H1 (cell line): ENCODE results near the gene LEKR1. TPM values are rescaled to one million over a fixed set of nuclear protein-coding genes. Genes with fewer than 3 reads are reported as not detected.

Source experiments
- CTCF ChIA-PET: fragments of 300-600 bp; sonication (Branson Sonifier 250); formaldehyde crosslinking; loops from one replicate; lab custom pipeline; 2021; ENCODE audit not compliant: partially characterized antibody; lab: Charles Lee
- POLR2A ChIA-PET: fragments of 300-600 bp; sonication (Branson Sonifier 250); formaldehyde crosslinking; loops from one replicate; lab custom pipeline; 2021; ENCODE audit warnings: inconsistent platforms; ENCODE audit not compliant: partially characterized antibody; lab: Charles Lee
- DNase-seq, 2 experiments: peaks; one replicate each; pipeline versions ENCODE4 v3.0.0 to v3.0.0-alpha.2; 2010 to 2022; ENCODE audit warnings: low spot score in 2 of 2, low read depth in 1 of 2, mixed read lengths in 1 of 2
- FAIRE-seq: peaks from 2 replicates; lab custom pipeline; 2011; peaks lifted over from hg19 to GRCh38; lab: Jason Lieb, UNC
- H2AFZ ChIP-seq: 2 replicates; pipeline ENCODE4 v1.8.1; 2012; ENCODE audit warnings: low read length, inconsistent platforms
- H2AK5ac ChIP-seq: 2 replicates; pipeline ENCODE4 v1.6.1; 2013; ENCODE audit warnings: low read depth, low read length
- H2BK120ac ChIP-seq: replicated peaks from 2 replicates; pipeline ENCODE3; 2013; ENCODE audit warnings: low read depth, low read length, inconsistent platforms
- H2BK12ac ChIP-seq: 2 replicates; pipeline ENCODE4 v1.6.1; 2013; ENCODE audit warnings: low read depth, low read length
- H2BK15ac ChIP-seq: 2 replicates; pipeline ENCODE4 v1.6.1; 2013; ENCODE audit warnings: low read length
- H2BK20ac ChIP-seq: 2 replicates; pipeline ENCODE4 v1.6.1; 2013; ENCODE audit warnings: low read length
- H2BK5ac ChIP-seq: 2 replicates; pipeline ENCODE4 v1.6.1; 2013; ENCODE audit warnings: low read depth, low read length
- H3K14ac ChIP-seq: 2 replicates; pipeline ENCODE4 v1.6.1; 2013; ENCODE audit warnings: inconsistent platforms; ENCODE audit not compliant: insufficient read length
- H3K18ac ChIP-seq: 2 replicates; pipeline ENCODE4 v1.6.1; 2013; ENCODE audit warnings: low read length; ENCODE audit errors: extremely low read depth
- H3K23ac ChIP-seq: 2 replicates; pipeline ENCODE4 v1.6.1; 2013; ENCODE audit warnings: inconsistent platforms; ENCODE audit not compliant: insufficient read length
- H3K23me2 ChIP-seq: 2 replicates; pipeline ENCODE4 v1.6.1; 2013; ENCODE audit warnings: low read depth, low read length
- H3K27ac ChIP-seq: 2 replicates; pipeline ENCODE4 v1.6.1; 2011; ENCODE audit warnings: low read depth, low read length, inconsistent platforms
- H3K27me3 ChIP-seq, 4 experiments: replicated peaks in 1 of 4; 1 replicate in 1 of 4; 2 replicates in 3 of 4; pipeline versions ENCODE4 v1.6.1 to v1.8.1; 2011 to 2013; ENCODE audit warnings: low read length in 3 of 4, mild to moderate bottlenecking in 3 of 4, inconsistent platforms in 2 of 4, mixed read lengths in 2 of 4, moderate library complexity in 1 of 4; ENCODE audit not compliant: control insufficient read depth in 3 of 4, insufficient read depth in 3 of 4; ENCODE audit errors: extremely low read depth in 1 of 4
- H3K36me3 ChIP-seq, 4 experiments: 2 replicates each; pipeline versions ENCODE4 v1.6.1 to v1.8.1; 2011 to 2013; ENCODE audit warnings: mild to moderate bottlenecking in 4 of 4, low read length in 3 of 4, moderate library complexity in 2 of 4, control low read depth in 1 of 4, inconsistent platforms in 1 of 4; ENCODE audit not compliant: insufficient read depth in 4 of 4, control insufficient read depth in 2 of 4
- H3K4ac ChIP-seq: replicated peaks from 2 replicates; pipeline ENCODE3; 2013; ENCODE audit warnings: low read length, low read depth, mixed read lengths, inconsistent platforms; ENCODE audit not compliant: insufficient read length
- H3K4me1 ChIP-seq, 4 experiments: replicated peaks in 1 of 4; 1 replicate in 1 of 4; 2 replicates in 3 of 4; pipeline versions ENCODE4 v1.6.1 to v1.8.1; 2011 to 2013; ENCODE audit warnings: low read length in 3 of 4, inconsistent platforms in 2 of 4, mixed read lengths in 1 of 4; ENCODE audit not compliant: insufficient read depth in 4 of 4, control insufficient read depth in 3 of 4
- H3K4me2 ChIP-seq, 2 experiments: 2 replicates each; pipeline versions ENCODE4 v1.6.1 to v1.8.1; 2011 to 2013; ENCODE audit warnings: low read depth in 2 of 2, low read length in 2 of 2, control low read depth in 1 of 2, inconsistent platforms in 1 of 2, mild to moderate bottlenecking in 1 of 2; ENCODE audit not compliant: insufficient read depth in 1 of 2
- H3K4me3 ChIP-seq, 4 experiments: fragments of 200-600, 300-600 bp in 1 of 4; sonication (generic), shearing (Covaris generic), sonication (Bioruptor Twin) in 1 of 4; 2 replicates each; pipeline versions ENCODE4 v1.5.1 to v1.8.1; 2011 to 2016; ENCODE audit warnings: low read length in 4 of 4, low read depth in 3 of 4, control low read depth in 2 of 4, inconsistent platforms in 2 of 4, mild to moderate bottlenecking in 2 of 4, mixed read lengths in 1 of 4, moderate library complexity in 1 of 4; ENCODE audit not compliant: insufficient read depth in 2 of 4; ENCODE audit errors: extremely low read depth in 1 of 4
- H3K56ac ChIP-seq: replicated peaks from 2 replicates; pipeline ENCODE3; 2013; ENCODE audit warnings: low read depth, mild to moderate bottlenecking, mixed read lengths, low read length, inconsistent platforms; ENCODE audit not compliant: insufficient read length
- H3K79me1 ChIP-seq: 2 replicates; pipeline ENCODE4 v1.6.1; 2013; ENCODE audit warnings: low read depth, low read length, control low read depth
- H3K79me2 ChIP-seq, 2 experiments: 2 replicates each; pipeline versions ENCODE4 v1.6.1 to v1.8.1; 2012 to 2013; ENCODE audit warnings: low read length in 2 of 2, mild to moderate bottlenecking in 2 of 2, inconsistent platforms in 1 of 2; ENCODE audit not compliant: insufficient read depth in 2 of 2, control insufficient read depth in 1 of 2
- H3K9ac ChIP-seq, 4 experiments: replicated peaks in 1 of 4; 1 replicate in 1 of 4; 2 replicates in 3 of 4; pipeline versions ENCODE4 v1.6.1 to v1.8.1; 2011 to 2013; ENCODE audit warnings: low read depth in 3 of 4, low read length in 3 of 4, control low read depth in 2 of 4, mild to moderate bottlenecking in 2 of 4, moderate library complexity in 2 of 4, inconsistent platforms in 1 of 4; ENCODE audit errors: extremely low read depth in 1 of 4
- H3K9me3 ChIP-seq, 2 experiments: 2 replicates each; pipeline versions ENCODE4 v1.6.1 to v1.8.1; 2012 to 2013; ENCODE audit warnings: mild to moderate bottlenecking in 2 of 2, moderate library complexity in 2 of 2, control low read depth in 1 of 2, inconsistent platforms in 1 of 2, low read depth in 1 of 2, low read length in 1 of 2, mixed read lengths in 1 of 2; ENCODE audit not compliant: insufficient read depth in 2 of 2
- H4K20me1 ChIP-seq, 2 experiments: replicated peaks in 1 of 2; 2 replicates each; pipeline versions ENCODE3 to v1.8.1; 2011 to 2013; ENCODE audit warnings: inconsistent platforms in 2 of 2, low read length in 2 of 2, mild to moderate bottlenecking in 1 of 2; ENCODE audit not compliant: insufficient read depth in 2 of 2, control insufficient read depth in 1 of 2
- H4K5ac ChIP-seq: 2 replicates; pipeline ENCODE4 v1.6.1; 2013; ENCODE audit warnings: low read length, low read depth, mixed read lengths, inconsistent platforms; ENCODE audit not compliant: insufficient read length
- H4K8ac ChIP-seq: 2 replicates; pipeline ENCODE4 v1.8.0; 2013; ENCODE audit warnings: mild to moderate bottlenecking, moderate library complexity, low read length, inconsistent platforms; ENCODE audit not compliant: insufficient read depth; ENCODE audit errors: extremely low read depth
- H4K91ac ChIP-seq: replicated peaks from 2 replicates; pipeline ENCODE3; 2013; ENCODE audit warnings: low read length, mixed read lengths, inconsistent platforms; ENCODE audit not compliant: insufficient read length
- ASH2L ChIP-seq: fragments of 200-600, 300-600 bp; sonication (generic); IDR thresholded peaks from one replicate; pipeline ENCODE4 v1.7.1; 2017; ENCODE audit warnings: low read length
- BACH1 ChIP-seq: IDR thresholded peaks from 2 replicates; pipeline ENCODE4 v1.6.1; 2012; ENCODE audit warnings: low read length, improper control_type of control experiment
- CBX5 ChIP-seq: fragments of 300-800, 300-1000 bp; sonication (generic); IDR thresholded peaks from 2 replicates; pipeline ENCODE4 v1.7.1; 2016; ENCODE audit warnings: antibody characterized with exemption, low read length, low read depth
- CBX8 ChIP-seq: fragments of 300-800, 300-1000 bp; sonication (generic); IDR thresholded peaks from 2 replicates; pipeline ENCODE4 v1.7.1; 2016; ENCODE audit warnings: low read depth, low read length, borderline replicate concordance
- CEBPB ChIP-seq: IDR thresholded peaks from 2 replicates; pipeline ENCODE4 v1.6.1; 2012; ENCODE audit warnings: low read depth, low read length
- GABPA ChIP-seq: IDR thresholded peaks from 2 replicates; pipeline ENCODE4 v1.6.1; 2011; ENCODE audit warnings: mild to moderate bottlenecking, low read length, moderate library complexity, borderline replicate concordance; ENCODE audit not compliant: insufficient read depth
- HDAC2 ChIP-seq, 2 experiments: fragments of 300-600 bp in 1 of 2; sonication (generic) in 1 of 2; IDR thresholded peaks; 2 replicates each; pipeline ENCODE4 v1.6.1; 2011 to 2012; ENCODE audit warnings: low read depth in 2 of 2, low read length in 2 of 2, mild to moderate bottlenecking in 2 of 2, moderate library complexity in 2 of 2, borderline replicate concordance in 1 of 2, inconsistent platforms in 1 of 2
- NANOG ChIP-seq: IDR thresholded peaks from 2 replicates; pipeline ENCODE4 v1.6.1; 2011; ENCODE audit warnings: low read length, low read depth, mild to moderate bottlenecking, inconsistent platforms; ENCODE audit not compliant: insufficient read depth, poor library complexity, severe bottlenecking
- POLR2AphosphoS5 ChIP-seq: IDR thresholded peaks from 2 replicates; pipeline ENCODE4 v1.6.1; 2011; ENCODE audit warnings: low read depth, low read length
- RAD21 ChIP-seq, 2 experiments: IDR thresholded peaks in 1 of 2; conservative IDR thresholded peaks in 1 of 2; 2 replicates each; pipeline ENCODE4 v1.6.1; 2011; ENCODE audit warnings: low read depth in 2 of 2, low read length in 2 of 2, improper control_type of control experiment in 1 of 2, inconsistent platforms in 1 of 2, mild to moderate bottlenecking in 1 of 2, moderate library complexity in 1 of 2
- RXRA ChIP-seq: IDR thresholded peaks from 2 replicates; pipeline ENCODE4 v1.6.1; 2011; ENCODE audit warnings: low read depth, mild to moderate bottlenecking, low read length, moderate library complexity; ENCODE audit not compliant: insufficient read depth
- SIRT6 ChIP-seq: IDR thresholded peaks from one replicate; pipeline ENCODE4 v1.7.1; 2012; ENCODE audit warnings: low read length, inconsistent platforms
- SP1 ChIP-seq: IDR thresholded peaks from 2 replicates; pipeline ENCODE4 v1.6.1; 2011; ENCODE audit warnings: low read depth, low read length
- WGBS, 2 experiments: shearing (Covaris generic) in 1 of 2; methylation state at CpG; one replicate each; pipeline versions ENCODE4 v1.1.6 to v1.1.7; 2013 to 2015; ENCODE audit warnings: low lambda C conversion rate in 2 of 2, mixed read lengths in 2 of 2, inconsistent platforms in 1 of 2, low coverage in 1 of 2, missing lambda C conversion rate in 1 of 2; ENCODE audit not compliant: insufficient replicate concordance in 2 of 2, insufficient coverage in 1 of 2, insufficient read length in 1 of 2; ENCODE audit errors: extremely low coverage in 1 of 2, missing lambda C conversion rate in 1 of 2; 5-methylcytosine and 5-hydroxymethylcytosine counted together
- polyA plus RNA-seq, 7 experiments: library from polyadenylated mRNA; depleted of rRNA in 3 of 7; stranded (reverse) in 5 of 7; unstranded in 2 of 7; fragments of >200 nt in 5 of 7; fragments of 200-250 nt in 2 of 7; gene quantifications; 1 replicate in 5 of 7; 2 replicates in 1 of 7; 4 replicates in 1 of 7; pipeline versions ENCODE4 v1.2.1 to v1.2.3, GENCODE V29; 2011 to 2013; ENCODE audit warnings: missing spikeins in 2 of 7, mixed read lengths in 2 of 7
- total RNA-seq: library from RNA; stranded (reverse); fragmentation: NEBNext Ultra II Directional; extraction: Animal tissue kit (Norgen Biotek cat#: 25700); gene quantifications from 2 replicates; pipeline ENCODE4 v1.2.1, GENCODE V29; 2021
- TF ChIP-seq, protein P1 (sequence below): IDR thresholded peaks from 2 replicates; pipeline ENCODE4 v1.6.1; 2012; ENCODE audit warnings: inconsistent platforms

Gene LEKR1
- total and polyA plus RNA-seq, 2 of the 8 experiments (the other 6 are each of a cell fraction or from before 2014, with no cell fraction given) = 0.08 TPM; not detected in 1

DNA sequence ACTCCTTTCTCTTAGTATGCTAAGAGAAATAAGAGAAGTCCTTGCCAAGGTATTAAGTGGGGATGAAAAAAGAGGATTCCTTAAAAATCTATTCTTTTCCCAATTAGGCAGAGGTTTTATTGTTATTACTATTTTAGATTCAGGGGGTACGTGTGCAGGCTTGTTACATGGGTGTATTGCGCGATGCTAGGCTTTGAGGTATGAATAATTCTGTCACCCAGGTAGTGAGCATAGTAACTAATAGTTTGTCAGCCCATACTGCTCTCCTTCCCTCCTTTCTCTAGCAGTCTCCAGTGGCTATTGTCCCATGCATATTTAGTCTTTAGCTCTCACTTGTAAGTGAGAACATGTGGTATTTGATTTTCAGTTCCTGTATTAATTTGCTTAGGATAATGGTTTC, 83.9 kb downstream of the LEKR1 start:
- no peak overlapping the region for H3K14ac ChIP-seq
- H3K23ac ChIP-seq = no peak overlapping the region
- H3K4me2 ChIP-seq = no peak overlapping the region
- FAIRE-seq (no peak), DNase-seq (no peak)
- ChIA-PET POLR2A (no interaction called here), CTCF (no interaction called here)
- H3K27ac ChIP-seq = no peak overlapping the region
- no peaks in the 10 kb centered on the region for H3K79me1 ChIP-seq
- no peaks in the 10 kb centered on the region for H4K20me1 ChIP-seq
- H2BK15ac ChIP-seq = no peak overlapping the region
- H4K8ac ChIP-seq = no peak overlapping the region
- H2BK12ac ChIP-seq = no peak overlapping the region
- H3K4me3 ChIP-seq = no peak overlapping the region
- no peak overlapping the region for H2AFZ ChIP-seq
- no peak overlapping the region for H2BK5ac ChIP-seq
- no peak overlapping the region for H2BK20ac ChIP-seq
- no peaks in the 10 kb centered on the region for H3K36me3 ChIP-seq
- no peak overlapping the region; the same call in 1 of the 2 replicates for H3K18ac ChIP-seq
- no peaks in the 10 kb centered on the region; a peak in 1 of 4 replicates for H3K9me3 ChIP-seq
- H4K91ac ChIP-seq = no peak overlapping the region
- peaks cover 0 to 3% (median 1%) of the 10 kb centered on the region in 4 experiments; a peak in 4 of 7 replicates for H3K4me1 ChIP-seq
- 80% methylated on average over 3 of the region's 3 CpGs; no CpG with 5 or more reads in 1 of the 2 experiments for WGBS, 2 experiments
- H4K5ac ChIP-seq = no peak overlapping the region
- H3K56ac ChIP-seq = no peak overlapping the region
- H3K23me2 ChIP-seq = no peaks in the 10 kb centered on the region
- H3K9ac ChIP-seq = no peak overlapping the region
- no peak overlapping the region for H2BK120ac ChIP-seq
- H3K79me2 ChIP-seq = no peaks in the 10 kb centered on the region
- no peak overlapping the region for H2AK5ac ChIP-seq
- H3K27me3 ChIP-seq = no peaks in the 10 kb centered on the region
- H3K4ac ChIP-seq = no peak overlapping the region
- TF ChIP-seq HDAC2 (IDR thresholded peaks at IDR 0.05; ENCODE audit: borderline replicate concordance in 1 of 2, low read depth in 2 of 2, low read length in 2 of 2) (no peak), CBX5 (no peak), RXRA (no peak), GABPA (no peak), SIRT6 (no peak), ASH2L (no peak), NANOG (no peak), RAD21 (IDR thresholded peaks at IDR 0.05 in 1 of 2, conservative IDR thresholded peaks at IDR 0.05 in 1 of 2; ENCODE audit: low read depth in 2 of 2, low read length in 2 of 2) (no peak), CEBPB (no peak), BACH1 (no peak), CBX8 (no peak), POLR2AphosphoS5 (no peak), SP1 (no peak)
- TF ChIP-seq, protein P1, sequence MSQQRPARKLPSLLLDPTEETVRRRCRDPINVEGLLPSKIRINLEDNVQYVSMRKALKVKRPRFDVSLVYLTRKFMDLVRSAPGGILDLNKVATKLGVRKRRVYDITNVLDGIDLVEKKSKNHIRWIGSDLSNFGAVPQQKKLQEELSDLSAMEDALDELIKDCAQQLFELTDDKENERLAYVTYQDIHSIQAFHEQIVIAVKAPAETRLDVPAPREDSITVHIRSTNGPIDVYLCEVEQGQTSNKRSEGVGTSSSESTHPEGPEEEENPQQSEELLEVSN = no peak
